SU-DHL-6 (cell line): Measurements from ENCODE around the gene TMEM223.
"Not testable (repeated sequence)": the region's sequence is repeated elsewhere in the genome, so short reads cannot be mapped to it uniquely, and the experiment has no call there.

ENCODE experiments used
- H2AFZ ChIP-seq: fragments of 200-600 bp; sonication (generic); 2 replicates; pipeline ENCODE4 v1.6.1; 2014; ENCODE audit warnings: low read depth, mild to moderate bottlenecking, moderate library complexity, mixed read lengths, antibody characterized with exemption, low read length; ENCODE audit not compliant: severe bottlenecking
- H3F3A ChIP-seq: fragments of 200-600 bp; shearing (Covaris generic); 2 replicates; pipeline ENCODE4 v1.6.0; 2016; ENCODE audit warnings: antibody characterized with exemption, mild to moderate bottlenecking; ENCODE audit not compliant: insufficient read depth
- H3K27ac ChIP-seq: fragments of 200-600 bp; sonication (generic); 2 replicates; pipeline ENCODE4 v1.5.1; 2016; ENCODE audit warnings: low read depth, mild to moderate bottlenecking, low read length, moderate library complexity, mixed read lengths
- H3K27me3 ChIP-seq: fragments of 200-600 bp; sonication (generic), shearing (Covaris generic); 2 replicates; pipeline ENCODE4 v1.6.0; 2014; ENCODE audit warnings: mild to moderate bottlenecking, low read length
- H3K36me3 ChIP-seq: fragments of 200-600 bp; sonication (generic); 2 replicates; pipeline ENCODE4 v1.6.1; 2014; ENCODE audit warnings: mild to moderate bottlenecking, low read length, mixed read lengths
- H3K4me2 ChIP-seq: fragments of 300-600, 200-600 bp; shearing (Covaris generic), sonication (generic); 2 replicates; pipeline ENCODE4 v1.6.0; 2014; ENCODE audit warnings: low read length, low read depth, mild to moderate bottlenecking; ENCODE audit not compliant: poor library complexity, severe bottlenecking
- H3K4me3 ChIP-seq: fragments of 200-600 bp; sonication (generic); 2 replicates; pipeline ENCODE4 v1.5.1; 2014; ENCODE audit warnings: antibody characterized with exemption, low read length, mild to moderate bottlenecking, mixed read lengths; ENCODE audit not compliant: insufficient read depth, poor library complexity, severe bottlenecking
- H3K79me2 ChIP-seq: fragments of 200-600 bp; sonication (generic); 2 replicates; pipeline ENCODE4 v1.6.1; 2014; ENCODE audit warnings: mild to moderate bottlenecking, low read length, moderate library complexity; ENCODE audit not compliant: insufficient read depth
- H3K9ac ChIP-seq: fragments of 200-600 bp; sonication (generic); 2 replicates; pipeline ENCODE4 v1.7.0; 2014; ENCODE audit warnings: mild to moderate bottlenecking, low read length
- H3K9me2 ChIP-seq: fragments of 200-600 bp; sonication (generic); replicated peaks from 2 replicates; pipeline ENCODE4 v1.6.1; 2014; ENCODE audit warnings: low read length; ENCODE audit not compliant: insufficient read depth
- H3K9me3 ChIP-seq: fragments of 200-600 bp; sonication (generic); 2 replicates; pipeline ENCODE4 v1.6.1; 2014; ENCODE audit warnings: low read length, mixed read lengths; ENCODE audit not compliant: insufficient read depth
- H4K20me1 ChIP-seq: fragments of 200-600 bp; sonication (generic); 2 replicates; pipeline ENCODE4 v1.6.1; 2014; ENCODE audit warnings: low read depth, mild to moderate bottlenecking, antibody characterized with exemption, low read length, moderate library complexity, mixed read lengths
- EZH2phosphoT487 ChIP-seq: fragments of 200-600 bp; sonication (generic), shearing (Covaris generic); conservative IDR thresholded peaks from 2 replicates; pipeline ENCODE4 v1.6.1; 2018; ENCODE audit warnings: mild to moderate bottlenecking, antibody characterized with exemption, low read length, moderate library complexity, mixed read lengths
- TF ChIP-seq, protein P1 (sequence below): fragments of 200-600 bp; sonication (generic); IDR thresholded peaks from one replicate; pipeline ENCODE4 v1.5.1; 2017; ENCODE audit warnings: antibody characterized with exemption, mild to moderate bottlenecking, low read length, moderate library complexity; ENCODE audit not compliant: insufficient read depth, poor library complexity, severe bottlenecking

TMEM223 gene

DNA sequence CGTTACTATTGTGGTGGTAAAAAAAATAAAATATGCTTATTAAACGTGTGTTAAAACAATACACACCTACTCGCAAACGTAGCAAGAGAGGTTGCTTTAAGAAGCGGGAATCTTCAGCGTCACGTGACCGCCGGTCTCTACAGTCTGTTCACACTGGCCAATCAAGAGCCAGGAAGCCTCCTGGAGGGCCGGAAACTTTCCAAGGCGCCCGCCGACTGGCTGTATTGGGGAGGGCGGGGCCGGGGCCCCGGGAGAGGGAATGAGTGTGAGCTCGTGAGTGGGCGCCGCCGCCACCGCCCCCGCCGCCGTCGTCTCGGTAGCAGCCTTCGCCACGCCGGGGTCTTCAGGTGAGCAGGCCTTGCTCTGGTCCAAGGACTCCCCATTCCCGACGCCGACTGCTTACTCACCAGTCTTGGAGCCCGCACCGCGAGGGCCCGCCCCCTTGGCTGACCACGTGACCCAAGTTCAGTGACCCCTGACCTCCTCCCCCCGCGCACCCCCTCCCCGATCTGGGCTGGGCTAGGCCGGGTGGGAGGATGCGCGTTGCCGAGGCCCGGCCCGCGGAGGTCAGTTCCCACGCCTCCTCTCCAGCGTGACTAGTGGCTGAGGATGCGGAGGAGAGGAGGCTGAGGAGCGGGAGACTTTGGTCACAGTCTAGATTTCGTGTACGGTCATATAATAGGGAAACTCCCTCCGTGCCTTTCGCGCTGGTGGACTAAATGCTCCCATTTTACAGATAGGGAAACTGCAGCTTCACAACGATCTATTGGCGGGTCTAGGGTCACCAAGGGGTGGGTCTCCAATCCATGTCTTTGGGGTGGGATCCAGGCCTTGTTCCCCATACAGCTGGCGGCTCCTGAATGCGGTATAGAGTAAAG lies 20.4 kb downstream of the TMEM223 start, which contains the start of gene TAF6L:
Gene TAF6L (plus strand): TSS at position 253 of the 878 bp plus-strand sequence. CDS start 4,388 bp downstream, outside the sequence.
- H3K9ac ChIP-seq = peak within 1 kb of the TSS; percentile 75
- H3K27ac ChIP-seq = peak within 1 kb of the TSS; percentile 73
- peaks cover 18% of the 10 kb centered on the region for H3F3A ChIP-seq
- peak within 1 kb of the TSS; percentile 80 for H3K4me3 ChIP-seq
- TF ChIP-seq EZH2phosphoT487 = no peak
- TF ChIP-seq, protein P1, sequence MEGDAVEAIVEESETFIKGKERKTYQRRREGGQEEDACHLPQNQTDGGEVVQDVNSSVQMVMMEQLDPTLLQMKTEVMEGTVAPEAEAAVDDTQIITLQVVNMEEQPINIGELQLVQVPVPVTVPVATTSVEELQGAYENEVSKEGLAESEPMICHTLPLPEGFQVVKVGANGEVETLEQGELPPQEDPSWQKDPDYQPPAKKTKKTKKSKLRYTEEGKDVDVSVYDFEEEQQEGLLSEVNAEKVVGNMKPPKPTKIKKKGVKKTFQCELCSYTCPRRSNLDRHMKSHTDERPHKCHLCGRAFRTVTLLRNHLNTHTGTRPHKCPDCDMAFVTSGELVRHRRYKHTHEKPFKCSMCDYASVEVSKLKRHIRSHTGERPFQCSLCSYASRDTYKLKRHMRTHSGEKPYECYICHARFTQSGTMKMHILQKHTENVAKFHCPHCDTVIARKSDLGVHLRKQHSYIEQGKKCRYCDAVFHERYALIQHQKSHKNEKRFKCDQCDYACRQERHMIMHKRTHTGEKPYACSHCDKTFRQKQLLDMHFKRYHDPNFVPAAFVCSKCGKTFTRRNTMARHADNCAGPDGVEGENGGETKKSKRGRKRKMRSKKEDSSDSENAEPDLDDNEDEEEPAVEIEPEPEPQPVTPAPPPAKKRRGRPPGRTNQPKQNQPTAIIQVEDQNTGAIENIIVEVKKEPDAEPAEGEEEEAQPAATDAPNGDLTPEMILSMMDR = no peak
- H3K9me3 ChIP-seq = no peaks in the 10 kb centered on the region
- no peaks in the 10 kb centered on the region for H4K20me1 ChIP-seq
- no peaks in the 10 kb centered on the region for H3K9me2 ChIP-seq
- H2AFZ ChIP-seq = peak within 1 kb of the TSS; percentile 52
- H3K79me2 ChIP-seq = peaks cover 23% of the 10 kb centered on the region
- no peaks in the 10 kb centered on the region for H3K27me3 ChIP-seq
- no peaks in the 10 kb centered on the region for H3K36me3 ChIP-seq
- peak within 1 kb of the TSS; percentile 65 for H3K4me2 ChIP-seq

DNA sequence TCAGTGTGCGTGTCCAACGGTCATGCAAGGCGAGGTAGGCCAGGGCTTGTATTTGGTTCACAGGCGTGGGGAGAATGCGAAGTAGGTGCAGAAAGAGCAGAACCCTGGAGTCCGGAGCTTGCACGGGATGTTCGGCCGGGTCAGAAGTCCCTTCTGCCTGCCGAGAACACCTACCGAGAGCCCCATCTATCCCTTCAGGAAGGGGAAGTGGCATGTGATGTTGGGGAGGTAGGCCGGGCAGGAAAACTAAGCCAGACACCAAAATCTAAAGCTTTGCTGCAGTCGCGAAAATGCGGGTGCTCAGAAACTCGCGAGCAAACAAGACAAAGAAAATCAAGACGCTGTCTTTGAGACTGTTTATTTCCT lies 21.0 kb downstream of the TMEM223 start:
- no peaks in the 10 kb centered on the region for H3K36me3 ChIP-seq
- H3K79me2 ChIP-seq = peaks cover 23% of the 10 kb centered on the region
- no peak for TF ChIP-seq EZH2phosphoT487
- TF ChIP-seq, protein P1 = no peak
- H3K9me3 ChIP-seq = no peaks in the 10 kb centered on the region
- no peaks in the 10 kb centered on the region for H3K27me3 ChIP-seq
- H3K4me3 ChIP-seq = peak overlapping the region; percentile 80
- H2AFZ ChIP-seq = peak overlapping the region; percentile 52
- peaks cover 18% of the 10 kb centered on the region for H3F3A ChIP-seq
- H3K4me2 ChIP-seq = peak overlapping the region; percentile 65
- peak overlapping the region; percentile 73 for H3K27ac ChIP-seq
- peak overlapping the region; percentile 75 for H3K9ac ChIP-seq
- H3K9me2 ChIP-seq = no peaks in the 10 kb centered on the region
- H4K20me1 ChIP-seq = no peaks in the 10 kb centered on the region

DNA sequence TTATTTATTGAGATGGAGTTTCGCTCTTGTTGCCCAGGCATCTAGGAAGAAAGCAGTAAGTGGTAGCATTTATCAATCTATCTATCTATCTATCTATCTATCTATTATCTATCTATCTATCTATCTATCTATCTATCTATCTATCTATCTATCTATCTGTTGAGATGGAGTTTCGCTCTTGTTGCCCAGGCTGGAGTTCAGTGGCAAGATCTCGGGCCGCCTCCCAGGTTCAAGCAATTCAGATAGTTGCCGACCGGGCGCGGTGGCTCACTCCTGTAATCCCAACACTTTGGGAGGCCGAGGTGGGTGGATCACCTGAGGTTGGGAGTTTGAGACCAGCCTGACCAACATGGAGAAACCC lies 31.0 kb downstream of the TMEM223 start:
- H3K27ac ChIP-seq, H4K20me1 ChIP-seq, H3F3A ChIP-seq, H2AFZ ChIP-seq, H3K9me3 ChIP-seq, H3K36me3 ChIP-seq, H3K27me3 ChIP-seq, H3K9me2 ChIP-seq: not testable (repeated sequence)
- H3K79me2 ChIP-seq = peaks cover 15% of the 10 kb centered on the region
- peak overlapping the region; percentile 90 for H3K9ac ChIP-seq
- H3K4me3 ChIP-seq = peak overlapping the region; percentile 80
- peak overlapping the region; percentile 81 for H3K4me2 ChIP-seq
